GM19238 (cell line): ENCODE results near the gene TACC2.

Source experiments
- DNase-seq: peaks from one replicate; pipeline ENCODE4 v3.0.0; 2011; ENCODE audit warnings: low spot score; ENCODE audit not compliant: insufficient read length

Gene TACC2

DNA sequence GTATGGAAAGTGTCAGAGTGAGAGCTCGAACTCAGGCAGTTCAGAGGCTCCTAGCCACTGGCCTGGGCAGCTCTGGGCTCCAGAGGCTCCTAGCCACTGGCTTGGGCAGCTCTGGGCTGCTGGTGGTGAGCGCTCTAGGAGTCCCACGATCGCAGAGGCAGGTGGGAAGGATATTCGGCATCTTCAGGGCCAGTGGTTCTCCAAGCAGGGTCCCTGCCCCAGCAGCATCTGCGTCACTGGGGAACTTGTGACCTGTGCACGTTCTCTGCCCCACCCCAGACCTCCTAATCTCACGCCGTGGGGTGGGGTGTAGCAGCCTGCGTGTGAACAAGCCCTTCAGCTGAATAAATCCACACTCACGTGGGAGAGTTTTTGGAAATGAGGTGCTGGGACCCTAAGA, 256.9 kb downstream of the TACC2 start:
- DNase-seq = no peak

DNA sequence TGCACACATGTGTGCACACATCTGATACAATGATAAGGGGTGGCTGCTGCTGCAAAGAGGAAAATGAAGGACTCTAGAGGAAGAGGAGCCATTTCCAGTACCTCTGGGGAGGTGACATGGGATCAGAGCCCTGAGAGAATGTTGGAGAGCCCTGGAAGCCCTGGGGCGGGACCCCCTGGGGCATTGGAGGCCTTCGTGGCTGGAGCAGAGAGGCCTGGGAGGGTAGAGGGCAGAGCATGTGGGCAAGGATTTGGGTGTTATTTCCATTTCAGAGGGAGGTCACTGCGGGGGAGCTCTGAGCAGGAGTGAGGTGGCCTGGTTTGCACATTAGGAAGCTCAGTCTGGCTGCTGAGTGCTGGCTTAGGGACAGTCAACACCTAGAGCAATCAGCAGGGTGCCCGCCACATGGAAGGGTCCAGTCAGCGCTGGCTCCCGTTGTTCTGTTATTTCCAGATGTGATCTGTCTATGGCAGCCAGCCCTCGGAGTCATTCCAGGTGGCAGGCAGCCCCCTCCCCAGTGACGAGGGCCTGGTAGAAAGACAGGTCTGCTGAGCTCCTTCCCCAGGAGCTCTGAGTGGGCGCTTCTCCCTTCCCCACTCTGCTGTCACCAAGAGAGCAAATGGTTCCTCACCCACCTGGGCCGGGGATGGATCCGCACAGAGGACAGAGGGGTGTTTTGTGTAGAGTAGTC, 258.0 kb downstream of the TACC2 start:
- DNase-seq = no peak

DNA sequence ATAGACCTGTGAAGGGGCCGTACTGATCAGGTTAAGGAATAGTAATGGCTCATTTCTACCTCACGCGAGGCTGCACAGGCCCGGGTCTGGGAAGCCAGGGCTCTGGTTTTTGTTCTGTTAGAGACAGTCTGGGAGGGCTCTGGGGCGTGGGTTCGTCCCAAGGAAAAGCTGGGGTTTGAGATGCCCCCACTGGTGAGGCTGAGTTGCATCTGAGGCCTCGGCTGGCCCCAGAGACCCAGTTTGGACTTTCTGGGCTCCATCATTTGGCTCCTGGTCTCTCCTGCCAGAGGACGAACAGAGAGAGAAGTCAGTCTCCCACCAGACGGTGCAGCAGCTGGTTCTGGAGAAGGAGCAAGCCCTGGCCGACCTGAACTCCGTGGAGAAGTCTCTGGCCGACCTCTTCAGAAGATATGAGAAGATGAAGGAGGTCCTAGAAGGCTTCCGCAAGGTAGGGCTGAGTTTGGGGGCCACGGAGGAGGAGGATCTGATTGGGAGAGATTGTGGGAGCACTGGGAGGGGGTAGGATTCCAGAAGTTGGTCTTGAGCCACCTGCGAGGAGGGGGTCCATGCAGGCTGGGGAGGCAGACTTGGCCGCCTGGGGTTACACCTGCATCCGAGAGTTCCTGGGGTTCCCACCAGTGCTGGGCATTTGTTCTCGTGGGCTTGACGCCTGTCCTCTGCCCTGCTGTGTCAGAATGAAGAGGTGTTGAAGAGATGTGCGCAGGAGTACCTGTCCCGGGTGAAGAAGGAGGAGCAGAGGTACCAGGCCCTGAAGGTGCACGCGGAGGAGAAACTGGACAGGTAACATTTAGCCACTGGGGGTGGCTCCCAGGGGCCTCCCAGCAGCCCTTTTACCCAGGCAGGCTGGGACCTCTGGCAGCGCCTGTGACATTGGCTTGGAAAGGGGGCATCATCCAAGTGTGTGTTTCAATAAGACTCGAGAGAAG, 259.7 kb downstream of the TACC2 start:
- no peak for DNase-seq

DNA sequence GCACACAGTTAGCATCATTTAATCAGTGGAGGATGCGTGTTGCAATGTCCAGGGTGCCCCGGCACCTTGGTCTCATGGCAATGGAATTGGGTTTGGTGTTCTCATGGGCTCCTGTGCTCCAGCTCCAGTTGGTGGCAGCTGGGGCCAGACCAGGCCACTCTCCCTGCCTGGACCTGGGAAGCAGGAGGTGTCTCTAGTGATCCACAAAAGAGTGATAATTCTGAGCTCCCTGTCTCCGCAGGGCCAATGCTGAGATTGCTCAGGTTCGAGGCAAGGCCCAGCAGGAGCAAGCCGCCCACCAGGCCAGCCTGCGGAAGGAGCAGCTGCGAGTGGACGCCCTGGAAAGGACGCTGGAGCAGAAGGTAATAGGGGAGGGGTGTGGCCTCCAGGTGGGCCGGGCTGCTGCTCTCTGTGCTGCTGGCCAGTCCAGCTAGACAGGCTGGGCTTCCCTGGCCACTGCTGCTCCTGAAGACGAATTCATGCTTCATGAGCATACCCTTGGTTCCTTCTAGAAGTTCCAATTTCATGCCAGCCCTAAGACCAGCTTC, 260.4 kb downstream of the TACC2 start:
- DNase-seq = no peak

DNA sequence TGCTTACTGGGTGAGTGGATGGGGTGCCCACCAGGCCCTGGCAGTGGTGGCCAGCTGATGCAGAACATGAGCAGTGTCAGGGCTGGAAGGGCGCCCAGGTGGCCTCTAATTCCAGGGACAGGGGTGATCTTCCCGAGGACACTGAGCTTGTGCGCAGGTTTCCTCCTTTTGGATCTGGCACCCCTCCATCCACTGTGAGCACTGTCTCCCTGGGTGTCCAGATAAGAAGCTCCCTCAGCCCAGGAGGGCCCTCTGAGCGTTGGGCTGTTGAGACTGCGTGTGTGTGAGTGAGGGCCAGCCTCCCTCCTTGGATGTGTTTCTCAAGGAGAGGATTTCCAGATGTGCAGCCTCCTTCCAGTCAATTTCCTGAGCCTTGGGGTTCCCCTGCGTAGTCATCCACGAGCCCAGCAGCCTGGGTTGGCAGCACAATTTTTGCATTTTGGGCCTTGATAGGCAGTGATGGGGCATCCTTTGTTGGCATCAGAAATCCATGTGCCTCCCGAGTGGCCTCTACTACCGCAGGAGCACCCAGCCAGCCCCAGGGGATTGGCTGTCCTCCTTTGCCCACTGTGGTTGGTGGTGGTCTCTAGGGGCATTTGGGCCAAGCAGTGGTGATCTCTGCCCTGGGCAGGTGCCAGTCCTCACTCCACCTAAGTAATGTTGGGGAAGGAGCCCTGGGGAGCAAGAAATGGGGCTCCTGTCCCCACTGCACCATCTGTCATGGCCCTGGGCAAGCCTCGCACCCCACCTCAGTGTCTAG, 261.2 kb downstream of the TACC2 start:
- no peak for DNase-seq

DNA sequence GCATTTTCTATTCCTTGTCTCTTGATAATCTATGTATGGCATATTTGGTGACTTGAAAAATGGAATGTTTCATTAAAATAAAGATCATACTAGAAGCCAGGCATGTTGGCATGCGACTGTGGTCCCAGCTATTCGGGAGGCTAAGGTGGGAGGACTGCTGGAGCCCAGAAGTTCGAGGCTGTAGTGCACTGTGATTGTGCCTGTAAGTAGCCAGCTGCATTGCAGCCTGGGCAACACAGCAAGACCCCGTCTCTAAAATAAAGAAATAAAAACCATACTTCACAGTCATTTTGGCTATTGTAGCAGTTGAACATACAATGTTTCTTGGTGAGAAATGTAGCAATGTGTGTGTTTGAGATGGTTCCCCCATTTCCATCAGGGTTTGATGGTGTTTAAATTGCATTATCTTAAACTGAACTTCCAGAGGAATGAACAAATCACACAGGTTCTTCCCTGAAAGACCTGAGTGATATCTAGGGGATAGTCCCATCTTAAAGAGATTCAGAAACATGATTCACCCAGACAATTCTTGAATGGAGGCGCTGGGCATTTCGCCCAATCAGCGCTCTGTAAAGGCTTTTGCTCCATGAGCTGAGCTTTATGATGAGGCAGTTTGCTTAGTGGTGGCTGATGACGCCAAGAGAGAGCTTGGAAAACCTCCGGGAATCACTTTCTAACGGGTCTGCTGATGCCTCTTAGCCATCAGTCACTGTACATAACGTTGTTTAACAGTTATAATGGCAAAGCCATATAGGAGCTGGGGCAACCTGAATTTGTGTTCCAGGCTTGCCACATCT, 262.7 kb downstream of the TACC2 start:
- no peak for DNase-seq

DNA sequence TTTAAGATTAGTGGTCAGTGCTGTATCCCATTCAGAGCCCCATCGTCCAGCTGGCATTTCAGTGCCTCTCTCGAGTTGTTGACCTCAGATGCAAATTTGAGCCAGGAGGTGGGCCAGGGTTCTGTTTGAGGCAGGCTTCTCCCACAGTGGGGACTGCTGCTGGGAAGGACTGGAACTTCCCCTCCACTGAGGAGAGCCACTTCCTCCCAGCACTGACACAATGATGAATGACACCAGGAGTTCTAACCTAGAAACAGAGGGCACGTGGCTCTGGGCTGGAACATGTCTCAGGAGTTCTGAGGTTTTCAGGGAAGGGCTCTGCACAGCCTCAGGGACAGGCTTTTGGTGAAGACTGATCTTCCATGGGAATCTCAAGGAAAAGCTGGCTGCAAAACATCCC, 263.8 kb downstream of the TACC2 start:
- DNase-seq = no peak

DNA sequence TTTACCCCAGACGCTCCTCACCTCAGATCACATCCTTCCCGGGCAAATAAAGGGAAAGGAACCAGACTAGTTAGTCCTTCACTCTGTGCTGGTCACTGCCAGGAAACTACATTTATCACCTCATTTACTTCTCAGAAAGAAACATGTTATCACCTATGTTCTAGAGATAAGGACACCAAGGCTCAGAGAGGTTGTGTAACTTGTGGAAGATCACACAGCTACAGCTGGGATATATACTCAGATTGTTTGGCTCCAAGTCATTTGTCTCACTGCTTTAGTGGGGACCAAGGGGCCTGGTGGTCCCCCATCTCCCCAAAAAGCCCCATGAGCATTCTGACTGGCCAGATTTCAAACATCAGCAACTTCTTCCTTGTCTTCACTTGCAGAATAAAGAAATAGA, 264.6 kb downstream of the TACC2 start:
- no peak for DNase-seq

DNA sequence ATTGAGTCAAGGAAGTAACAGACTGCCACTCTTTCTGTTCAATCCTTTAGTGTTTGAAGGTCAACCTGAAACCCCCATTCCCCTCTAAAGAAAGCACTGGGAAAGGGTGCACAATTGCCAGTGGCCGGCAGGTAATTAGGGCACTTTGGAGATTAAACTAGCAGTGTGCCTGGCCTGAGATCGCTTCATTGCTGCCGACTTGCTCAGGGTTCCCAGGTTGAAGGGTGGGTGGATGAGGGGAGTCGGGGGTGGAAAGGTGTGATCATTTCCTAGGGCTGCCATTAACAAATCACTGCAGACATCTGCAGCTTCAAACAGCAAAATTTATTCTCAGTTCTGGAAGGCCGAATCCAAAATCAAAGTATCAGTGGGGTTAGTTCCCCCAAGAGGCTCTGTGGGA, 265.9 kb downstream of the TACC2 start:
- no peak for DNase-seq

DNA sequence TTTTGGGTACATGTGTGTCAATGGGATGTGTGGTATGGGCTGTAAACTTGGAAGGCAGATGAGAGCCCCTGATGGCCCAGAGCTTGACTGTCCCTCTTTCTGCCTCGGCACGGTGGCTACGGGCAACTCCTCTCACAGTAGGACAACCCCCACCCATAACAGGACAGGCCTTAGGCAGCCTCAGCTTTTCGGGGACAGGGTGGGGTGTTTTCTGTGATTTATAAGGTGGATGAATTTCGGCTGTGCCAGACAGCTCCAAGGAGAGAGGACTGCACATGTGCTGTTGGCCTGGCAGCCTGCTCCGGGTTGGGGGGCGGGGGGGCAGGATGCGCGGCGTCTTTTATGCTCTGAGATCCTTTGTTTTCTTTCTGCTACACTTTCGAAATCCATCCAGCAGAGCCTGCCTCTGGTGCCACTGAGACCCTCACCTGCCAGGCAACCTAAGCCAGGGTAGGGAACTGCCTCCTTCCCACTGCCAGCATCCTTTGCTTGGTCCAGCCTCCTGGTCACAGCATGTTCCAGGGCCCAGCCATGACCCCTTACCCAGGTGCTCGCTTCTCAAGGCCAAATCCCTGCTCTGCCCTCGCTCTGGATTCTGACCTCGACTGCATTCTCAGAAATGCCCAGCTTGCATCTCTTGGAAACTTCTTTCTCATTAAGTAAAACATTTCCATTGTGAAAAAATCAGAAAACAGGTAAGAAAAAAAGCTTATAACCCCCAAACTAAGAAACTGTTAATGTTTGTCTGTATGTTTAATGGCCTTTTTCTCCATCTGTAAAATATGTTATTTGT, 266.7 kb downstream of the TACC2 start:
- DNase-seq = no peak

DNA sequence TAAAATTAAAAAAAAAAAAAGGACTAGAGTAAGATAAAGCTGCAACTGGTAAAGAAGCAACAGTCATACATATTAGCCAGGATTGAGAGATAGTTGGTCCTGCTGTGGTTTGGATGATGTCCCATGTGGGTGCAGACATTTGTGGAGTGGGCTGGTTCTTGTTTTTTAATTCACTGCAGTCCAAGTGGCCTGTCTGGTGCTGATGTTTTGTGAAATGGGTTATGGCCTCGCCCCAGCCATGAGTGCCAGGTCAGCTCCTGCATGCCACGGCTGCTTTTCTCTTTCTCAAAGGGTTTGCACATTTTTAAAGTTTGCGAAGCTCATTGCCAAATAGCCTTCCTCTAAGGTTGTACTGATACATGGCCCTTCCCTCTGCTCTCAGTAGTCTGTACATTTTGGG, 268.1 kb downstream of the TACC2 start:
- DNase-seq = no peak

DNA sequence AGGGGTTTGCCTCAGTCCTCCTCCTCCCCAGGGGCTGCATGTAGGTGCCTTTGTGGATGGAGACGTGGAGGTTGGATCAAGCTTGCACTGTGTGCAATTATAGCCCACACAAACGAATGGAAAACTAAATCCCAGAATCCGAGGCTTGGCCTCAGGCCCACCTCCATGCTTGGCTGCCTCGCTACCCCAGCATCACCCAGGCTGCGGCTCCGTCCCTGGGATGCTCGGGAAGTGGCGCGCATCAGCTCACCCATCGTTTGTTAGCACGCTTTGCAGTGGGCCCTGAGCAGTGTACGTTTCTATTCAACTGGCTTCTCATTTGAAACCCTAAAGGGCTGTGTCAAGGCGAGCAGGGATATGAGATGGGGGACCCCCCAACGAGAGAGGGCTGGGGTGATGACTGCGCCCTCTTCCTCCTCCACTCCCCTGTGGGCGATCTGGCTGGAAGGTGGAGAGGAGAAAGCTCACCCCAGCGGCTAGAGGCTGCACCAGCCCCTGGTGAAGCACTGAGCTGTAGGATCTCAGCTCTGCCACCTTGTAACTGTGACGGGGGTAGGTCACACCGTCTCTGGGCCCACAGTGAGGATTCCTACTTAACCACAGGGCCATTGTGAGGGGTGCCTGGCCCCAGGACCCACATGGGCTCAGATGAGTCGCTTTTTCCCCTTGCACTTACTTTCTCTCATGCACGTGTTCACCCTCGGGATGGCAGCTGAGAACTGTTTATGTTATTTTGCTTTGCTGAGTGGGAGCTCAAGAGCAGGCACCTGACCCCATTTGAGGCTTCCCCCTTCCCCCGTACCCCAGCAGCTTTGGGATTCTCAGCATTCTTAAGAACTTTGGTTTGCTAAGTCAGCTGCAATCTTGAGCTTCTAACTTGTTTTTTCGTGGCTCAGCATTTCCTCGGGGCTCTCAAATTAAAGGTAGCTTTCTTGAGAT, 269.4 kb downstream of the TACC2 start:
- no peak for DNase-seq

DNA sequence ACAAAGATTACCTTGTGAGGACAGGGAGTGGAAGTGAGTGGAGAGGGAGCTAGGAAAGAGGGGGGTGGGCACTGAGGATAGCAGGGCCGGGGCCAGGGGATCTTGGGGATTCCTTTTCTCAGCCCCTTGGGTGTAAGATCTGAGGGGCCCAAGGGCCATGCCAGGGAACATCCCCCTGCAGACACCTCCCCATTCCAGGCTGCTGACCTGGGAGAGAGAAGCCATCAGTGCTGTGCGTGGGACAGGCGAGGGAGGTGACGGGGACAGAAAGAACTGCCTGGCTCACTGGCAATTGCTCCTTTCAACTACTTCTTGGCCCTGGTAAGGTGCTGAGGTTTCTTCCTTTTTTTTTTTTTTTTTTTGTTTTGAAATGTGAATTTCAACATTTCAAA, 270.1 kb downstream of the TACC2 start:
- no peak for DNase-seq

DNA sequence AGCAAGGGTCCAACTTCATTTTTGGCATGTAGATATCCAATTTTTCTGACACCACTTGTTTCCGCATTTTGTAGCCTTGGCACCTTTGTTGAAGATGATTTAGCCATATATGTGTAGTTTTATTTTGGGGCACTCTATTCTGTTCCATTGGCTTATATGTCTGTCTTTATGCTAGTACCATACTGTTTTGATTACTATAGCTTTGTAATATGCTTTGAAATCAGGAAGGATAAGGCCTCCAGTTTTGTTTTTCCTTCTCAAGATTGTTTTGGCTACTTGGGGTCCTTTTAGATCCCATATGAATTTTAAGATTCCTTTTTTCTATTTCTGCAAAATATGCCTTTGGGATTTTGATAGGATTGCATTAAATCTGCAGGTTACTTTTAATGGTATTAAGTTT, 272.6 kb downstream of the TACC2 start:
- no peak for DNase-seq

DNA sequence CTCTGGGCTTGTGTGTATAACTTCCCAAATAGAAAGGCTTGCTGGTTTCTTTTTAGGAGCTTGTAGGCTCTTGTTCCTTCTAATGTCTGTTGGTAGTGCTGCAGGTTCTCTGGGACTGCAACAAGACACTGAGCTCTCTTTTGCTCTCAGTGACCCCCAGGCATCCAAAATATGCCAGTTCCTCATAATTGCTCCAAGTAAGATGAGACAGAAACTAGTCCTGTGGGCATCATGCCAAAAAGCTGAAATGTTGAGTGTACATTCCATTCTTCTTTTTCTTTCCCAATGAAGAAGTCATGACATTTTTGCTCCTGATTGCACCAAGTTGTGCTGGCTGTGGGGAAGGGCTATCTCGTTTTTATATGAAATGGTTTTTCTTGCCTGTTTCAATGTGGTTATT, 275.0 kb downstream of the TACC2 start:
- no peak for DNase-seq

DNA sequence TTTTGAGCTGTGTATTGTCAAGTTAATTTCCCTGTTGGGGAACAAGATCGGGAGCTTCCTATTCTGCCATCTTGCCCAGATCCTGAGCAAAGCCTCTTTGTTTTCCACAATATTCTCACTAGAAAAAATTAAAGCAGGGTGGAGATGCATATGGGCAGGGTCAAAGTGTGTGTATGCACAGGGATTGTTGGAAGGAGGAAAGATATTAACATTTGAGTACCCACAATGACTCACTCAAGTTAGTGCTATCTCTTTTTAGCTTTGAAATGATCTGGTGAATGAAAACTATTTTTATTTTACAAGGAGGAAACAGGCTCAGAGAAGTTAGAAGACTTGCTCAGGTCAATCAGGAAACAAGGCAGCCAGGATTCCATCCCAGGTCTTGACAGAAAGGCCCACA, 275.5 kb downstream of the TACC2 start:
- DNase-seq = no peak

DNA sequence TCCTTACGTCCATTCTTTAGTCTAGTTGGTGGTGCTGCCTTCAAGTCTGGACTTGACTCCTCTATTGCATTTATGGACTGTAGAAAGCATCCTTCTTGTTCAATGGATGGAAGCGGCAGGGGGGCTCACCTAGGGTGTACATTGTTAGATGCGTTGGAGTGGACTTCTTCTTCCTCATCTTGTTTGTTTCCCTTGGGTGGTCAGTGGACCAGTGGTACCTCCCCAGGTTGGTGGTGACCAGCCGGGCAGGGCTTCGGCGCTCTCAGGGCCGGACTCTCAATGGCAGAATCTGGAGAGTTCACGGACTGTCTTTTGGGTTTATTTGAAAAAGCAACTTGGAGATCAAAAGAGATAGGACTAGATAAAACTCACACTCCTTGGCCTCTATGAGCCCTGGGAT, 276.0 kb downstream of the TACC2 start:
- no peak for DNase-seq

DNA sequence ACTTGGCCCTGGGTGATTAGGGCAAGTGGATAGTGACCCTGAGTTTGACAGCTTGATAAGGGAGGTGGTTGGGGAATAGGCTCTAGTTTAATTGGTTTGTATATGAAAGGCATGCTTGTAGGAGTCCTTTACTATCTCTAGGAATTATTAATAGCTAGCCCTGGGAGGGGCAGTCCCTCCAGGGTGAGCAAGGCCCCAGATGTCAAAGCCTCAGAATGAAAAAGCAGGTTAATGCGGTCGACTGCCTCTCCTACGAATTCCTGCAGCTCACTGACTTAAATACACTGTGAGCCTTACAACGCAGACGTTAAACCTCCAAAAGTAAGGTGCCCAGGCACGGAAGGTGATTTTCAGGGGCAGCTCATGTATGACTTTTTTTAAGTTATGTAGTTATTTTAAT, 276.9 kb downstream of the TACC2 start:
- DNase-seq = no peak
